ENCODE data around the gene ITPR2.
A peak's percentile ranks its signal among the peaks of the same experiment; 100 is the strongest.

ITPR2 gene

DNA sequence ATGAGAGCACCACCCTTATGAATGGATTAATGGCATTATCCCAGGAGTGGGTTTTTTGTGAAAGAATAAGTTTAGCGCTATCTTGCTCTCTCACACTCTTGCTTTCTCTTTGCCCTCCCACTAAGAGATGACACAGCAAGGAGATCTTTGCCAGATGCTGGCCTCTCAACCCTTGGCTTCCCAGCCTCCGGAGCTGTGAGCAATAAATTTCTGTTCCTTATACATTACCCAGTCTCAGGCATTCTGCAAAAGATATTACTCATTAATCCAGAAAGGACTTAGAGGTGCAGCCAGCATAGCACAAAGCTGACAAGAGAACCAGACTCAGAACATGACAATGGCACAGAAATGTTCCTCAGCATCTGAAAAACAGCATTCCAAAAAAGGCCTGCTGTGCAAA lies 190.6 kb downstream of the ITPR2 start:
- CTCF ChIA-PET = interaction anchor here (0.6 kb wide), 1 partner anchor 330 kb away, joined by 3 read pairs; no protein-coding TSS in a partner anchor
- TF ChIP-seq, protein P1, sequence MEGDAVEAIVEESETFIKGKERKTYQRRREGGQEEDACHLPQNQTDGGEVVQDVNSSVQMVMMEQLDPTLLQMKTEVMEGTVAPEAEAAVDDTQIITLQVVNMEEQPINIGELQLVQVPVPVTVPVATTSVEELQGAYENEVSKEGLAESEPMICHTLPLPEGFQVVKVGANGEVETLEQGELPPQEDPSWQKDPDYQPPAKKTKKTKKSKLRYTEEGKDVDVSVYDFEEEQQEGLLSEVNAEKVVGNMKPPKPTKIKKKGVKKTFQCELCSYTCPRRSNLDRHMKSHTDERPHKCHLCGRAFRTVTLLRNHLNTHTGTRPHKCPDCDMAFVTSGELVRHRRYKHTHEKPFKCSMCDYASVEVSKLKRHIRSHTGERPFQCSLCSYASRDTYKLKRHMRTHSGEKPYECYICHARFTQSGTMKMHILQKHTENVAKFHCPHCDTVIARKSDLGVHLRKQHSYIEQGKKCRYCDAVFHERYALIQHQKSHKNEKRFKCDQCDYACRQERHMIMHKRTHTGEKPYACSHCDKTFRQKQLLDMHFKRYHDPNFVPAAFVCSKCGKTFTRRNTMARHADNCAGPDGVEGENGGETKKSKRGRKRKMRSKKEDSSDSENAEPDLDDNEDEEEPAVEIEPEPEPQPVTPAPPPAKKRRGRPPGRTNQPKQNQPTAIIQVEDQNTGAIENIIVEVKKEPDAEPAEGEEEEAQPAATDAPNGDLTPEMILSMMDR (conservative IDR thresholded peaks at IDR 0.05; ENCODE audit: low read depth) = no peak
- POLR2A ChIA-PET (ENCODE audit: low non-redundant PET) = no interaction called here
- no peak overlapping the region for H3K27ac ChIP-seq
- DNase-seq (ENCODE audit: low spot score) = no peak

DNA sequence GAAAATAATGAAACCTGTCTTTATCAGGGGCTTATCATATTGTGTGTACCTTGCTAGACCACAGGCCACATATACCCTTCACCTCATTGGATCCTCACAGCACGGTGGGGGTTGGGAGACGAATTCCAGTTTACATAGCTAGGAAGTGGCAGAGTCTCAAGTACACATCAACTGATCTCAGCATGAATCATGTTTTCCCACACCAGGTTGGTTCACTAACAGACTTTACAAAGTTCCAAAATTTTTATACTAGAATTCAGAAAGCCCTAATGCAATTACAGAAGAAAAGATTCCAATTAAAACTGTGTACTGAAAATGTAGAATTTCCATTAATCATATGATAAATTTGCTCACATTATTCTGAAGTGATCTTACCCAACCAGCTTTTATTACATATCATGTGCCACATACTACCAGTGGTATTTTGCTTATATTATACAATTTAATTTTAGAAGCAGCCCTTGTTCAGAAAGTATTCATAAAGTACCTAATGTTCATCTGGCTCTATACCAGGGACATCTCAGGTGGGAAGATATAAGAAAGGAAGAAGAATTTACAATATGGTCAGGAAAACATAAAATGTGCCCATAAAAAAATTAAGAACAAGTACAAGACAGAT lies 196.2 kb downstream of the ITPR2 start:
- ChIA-PET POLR2A (ENCODE audit: low non-redundant PET) (no interaction called here), CTCF (interaction anchor here (1.1 kb wide), 1 partner anchor 540 kb away, joined by 4 read pairs; no protein-coding TSS in a partner anchor)
- TF ChIP-seq, protein P1 (conservative IDR thresholded peaks at IDR 0.05; ENCODE audit: low read depth) = no peak
- DNase-seq (ENCODE audit: low spot score) = peak; percentile 37
- H3K27ac ChIP-seq = no peak overlapping the region

DNA sequence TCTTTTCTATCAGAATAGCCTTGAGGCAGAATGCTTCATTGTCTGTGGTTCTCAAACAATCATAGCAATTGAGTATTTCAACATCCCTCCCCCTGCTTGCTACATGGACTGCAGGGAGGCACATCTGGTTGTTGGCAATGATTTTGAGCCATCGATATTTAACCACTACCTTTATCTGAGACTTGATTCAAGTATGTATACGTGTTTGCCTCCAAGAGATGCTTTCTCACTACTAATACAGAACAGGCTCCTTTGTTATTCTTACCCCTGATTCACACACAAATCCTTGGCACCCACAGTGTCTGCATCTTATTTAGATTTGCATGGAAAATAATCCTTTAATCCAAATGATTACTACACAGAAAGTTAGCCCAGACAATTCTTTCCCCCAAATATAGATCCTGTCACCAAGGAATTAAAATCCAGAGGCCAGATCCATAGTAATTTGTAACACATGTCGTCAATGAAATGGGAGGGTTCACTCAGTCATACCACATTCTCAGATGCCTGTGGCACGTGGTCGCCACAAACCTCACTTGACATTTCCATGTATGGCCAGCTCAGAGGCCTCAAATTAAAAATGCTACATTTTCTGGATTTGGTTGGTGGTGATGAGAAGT lies 199.3 kb downstream of the ITPR2 start:
- DNase-seq (ENCODE audit: low spot score) = no peak
- TF ChIP-seq, protein P1 (conservative IDR thresholded peaks at IDR 0.05; ENCODE audit: low read depth) = no peak
- no peak overlapping the region for H3K27ac ChIP-seq
- POLR2A ChIA-PET (ENCODE audit: low non-redundant PET) = no interaction called here
- CTCF ChIA-PET = no interaction called here

DNA sequence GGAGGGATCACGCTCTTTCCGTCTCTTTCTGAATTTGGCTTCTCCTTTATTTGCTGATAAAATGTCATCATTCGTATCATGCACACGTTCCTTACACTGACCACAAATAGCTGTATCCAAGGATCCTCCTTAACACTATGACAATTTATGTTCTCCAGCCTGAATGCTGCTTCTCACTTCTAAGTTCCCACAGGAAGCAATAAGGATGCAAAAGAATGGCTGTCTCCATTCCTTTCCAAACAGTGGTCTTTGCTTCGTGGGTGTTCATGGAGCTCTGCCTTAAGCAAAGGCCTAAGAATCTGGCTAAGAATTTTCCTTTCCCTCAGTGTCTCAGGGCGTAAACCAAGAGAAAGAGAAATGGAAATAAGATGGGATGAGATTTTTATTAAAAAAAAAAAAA lies 200.2 kb downstream of the ITPR2 start:
- no peak for DNase-seq (ENCODE audit: low spot score)
- ChIA-PET POLR2A (ENCODE audit: low non-redundant PET) (no interaction called here), CTCF (interaction anchor here (0.6 kb wide), 1 partner anchor 88 kb away, joined by 3 read pairs; no protein-coding TSS in a partner anchor)
- TF ChIP-seq, protein P1 (conservative IDR thresholded peaks at IDR 0.05; ENCODE audit: low read depth) = no peak
- no peak overlapping the region for H3K27ac ChIP-seq

DNA sequence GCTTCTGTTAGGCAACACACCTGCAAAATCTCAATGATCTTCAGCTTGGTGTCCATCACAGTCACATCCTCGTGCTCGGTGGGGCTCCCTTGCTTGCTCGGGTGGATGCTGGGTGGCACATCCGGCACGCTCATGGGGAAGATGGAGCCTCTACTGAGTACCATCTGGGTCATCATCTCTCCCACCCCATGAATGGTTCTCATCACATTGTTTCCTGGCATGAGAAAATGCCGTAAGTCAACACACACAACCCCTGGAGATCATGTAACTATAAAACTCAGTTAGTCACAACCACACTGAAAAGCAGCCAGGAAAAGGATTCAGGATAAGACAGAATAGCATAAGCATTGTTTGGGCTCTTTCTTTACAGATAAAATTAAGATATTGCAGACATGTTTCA lies 201.1 kb downstream of the ITPR2 start:
- ChIA-PET CTCF (interaction anchor here (0.6 kb wide), 1 partner anchor 63 kb away, joined by 5 read pairs; no protein-coding TSS in a partner anchor), POLR2A (ENCODE audit: low non-redundant PET) (no interaction called here)
- H3K27ac ChIP-seq = no peak overlapping the region
- TF ChIP-seq, protein P1 (conservative IDR thresholded peaks at IDR 0.05; ENCODE audit: low read depth) = no peak
- DNase-seq (ENCODE audit: low spot score) = no peak

DNA sequence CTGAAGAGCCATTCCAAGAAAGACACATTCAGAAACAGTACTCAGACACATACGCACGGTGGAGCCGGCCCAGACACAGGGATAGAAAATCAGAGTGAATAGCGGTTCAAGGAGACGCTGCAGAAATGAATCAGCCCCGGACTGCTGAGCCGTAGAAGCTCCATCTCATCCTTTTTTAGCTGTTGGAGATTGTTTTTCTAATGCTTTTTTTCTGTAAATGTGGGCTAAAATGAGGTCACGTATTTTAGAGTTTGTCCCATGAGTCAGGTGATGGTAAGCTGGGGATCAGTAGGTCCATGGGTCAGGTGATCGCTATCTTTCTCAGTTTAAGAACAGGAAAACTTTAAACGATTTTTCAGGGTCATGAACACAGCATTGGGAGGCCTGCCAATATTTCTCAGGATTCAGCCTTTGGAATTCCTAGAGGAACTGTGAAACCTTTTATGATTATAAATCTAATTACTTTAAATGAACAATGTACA lies 202.4 kb downstream of the ITPR2 start:
- POLR2A ChIA-PET (ENCODE audit: low non-redundant PET) = no interaction called here
- CTCF ChIA-PET = interaction anchor here (0.6 kb wide), 1 partner anchor 129 kb away, joined by 3 read pairs; no protein-coding TSS in a partner anchor
- DNase-seq (ENCODE audit: low spot score) = no peak
- no peak overlapping the region for H3K27ac ChIP-seq
- TF ChIP-seq, protein P1 (conservative IDR thresholded peaks at IDR 0.05; ENCODE audit: low read depth) = no peak

Data from RWPE1 (cell line).